HCT116 (cell line): ENCODE data around the gene CEACAM1. TPM values are rescaled to one million over a fixed set of nuclear protein-coding genes. Genes with fewer than 3 reads are reported as not detected.

ENCODE experiments used
- ATAC-seq: fragments of 200-7000 bp; cut with Tn5 transposase; 2 replicates; pipeline ENCODE4 v1.9.1; 2020; ENCODE audit warnings: mild to moderate bottlenecking, moderate library complexity
- BruUV-seq: library from RNA; stranded (reverse); fragments of 400-500 nt; replicated peaks from 2 replicates; lab custom pipeline; 2021; lab: Mats Ljungman, UMichigan
- CTCF ChIA-PET: fragments of 300-600 bp; sonication (Branson Sonifier 250); formaldehyde crosslinking; loops from one replicate; lab custom pipeline; 2021; ENCODE audit warnings: antibody characterized with exemption; lab: Charles Lee
- POLR2A ChIA-PET: fragments of 300-600, 350-600 bp; sonication (Branson Sonifier 250); formaldehyde crosslinking; loops from one replicate; lab custom pipeline; 2021; ENCODE audit warnings: antibody characterized with exemption; lab: Charles Lee
- RAD21 ChIA-PET, 2 experiments: fragments of 300-600 bp; sonication (Branson Sonifier 250); formaldehyde crosslinking; loops; one replicate each; lab custom pipeline; 2023; ENCODE audit warnings: low total read pairs in 2 of 2; ENCODE audit not compliant: uncharacterized antibody in 2 of 2, unreplicated experiment in 2 of 2, low non-redundant PET in 1 of 2; lab: Charles Lee
- DNase-seq: peaks from one replicate; pipeline ENCODE4 v3.0.0-alpha.2; 2010; ENCODE audit warnings: low read depth, low spot score
- H2AFZ ChIP-seq: fragments of 200-600 bp; shearing (Covaris generic), sonication (generic); 2 replicates; pipeline ENCODE4 v1.6.1; 2017; ENCODE audit warnings: low read depth, mixed run types, mixed read lengths, antibody characterized with exemption, low read length; ENCODE audit not compliant: poor library complexity, severe bottlenecking
- H3K27ac ChIP-seq: 2 replicates; pipeline ENCODE4 v1.5.1; 2012; ENCODE audit warnings: low read depth, low read length
- H3K27me3 ChIP-seq: fragments of 200-600 bp; sonication (generic); 2 replicates; pipeline ENCODE4 v1.6.1; 2016; ENCODE audit warnings: mixed run types, low read length, mixed read lengths; ENCODE audit not compliant: insufficient read depth
- H3K36me3 ChIP-seq, 2 experiments: fragments of 200-500 bp in 1 of 2; fragments of 200-600 bp in 1 of 2; sonication (Bioruptor generic) in 1 of 2; sonication (generic) in 1 of 2; 2 replicates each; pipeline versions ENCODE4 v1.5.1 to v1.6.1; 2014 to 2016; ENCODE audit warnings: low read length in 2 of 2, inconsistent platforms in 1 of 2, mixed read lengths in 1 of 2, mixed run types in 1 of 2; ENCODE audit not compliant: insufficient read depth in 2 of 2, control insufficient read depth in 1 of 2
- H3K4me1 ChIP-seq, 2 experiments: fragments of 200-600 bp in 1 of 2; sonication (generic) in 1 of 2; 2 replicates each; pipeline versions ENCODE4 v1.5.1 to v1.6.1; 2012 to 2017; ENCODE audit warnings: low read length in 2 of 2, inconsistent platforms in 1 of 2, mild to moderate bottlenecking in 1 of 2, mixed read lengths in 1 of 2, mixed run types in 1 of 2, moderate library complexity in 1 of 2; ENCODE audit not compliant: insufficient read depth in 2 of 2, control insufficient read depth in 1 of 2
- H3K4me2 ChIP-seq: fragments of 200-600 bp; sonication (generic); 2 replicates; pipeline ENCODE4 v1.6.1; 2017; ENCODE audit warnings: mixed run types, low read length, mixed read lengths
- H3K4me3 ChIP-seq, 2 experiments: fragments of 200-600 bp in 1 of 2; sonication (generic) in 1 of 2; replicated peaks in 1 of 2; 2 replicates each; pipeline ENCODE4 v1.5.1; 2011 to 2016; ENCODE audit warnings: low read length in 2 of 2, control low read depth in 1 of 2, low read depth in 1 of 2, mild to moderate bottlenecking in 1 of 2, mixed read lengths in 1 of 2, mixed run types in 1 of 2
- H3K79me2 ChIP-seq: fragments of 200-600 bp; sonication (generic); 2 replicates; pipeline ENCODE4 v1.6.1; 2017; ENCODE audit warnings: mild to moderate bottlenecking, mixed run types, low read length, moderate library complexity, mixed read lengths; ENCODE audit not compliant: insufficient read depth
- H3K9ac ChIP-seq: fragments of 200-600 bp; sonication (generic); 2 replicates; pipeline ENCODE4 v1.6.1; 2016; ENCODE audit warnings: low read length, mixed read lengths
- H3K9me2 ChIP-seq: fragments of 200-600 bp; sonication (generic), shearing (Covaris generic); 2 replicates; pipeline ENCODE4 v1.6.1; 2017; ENCODE audit warnings: mixed run types, mild to moderate bottlenecking, moderate library complexity; ENCODE audit not compliant: insufficient read depth
- H3K9me3 ChIP-seq, 2 experiments: fragments of 200-500 bp in 1 of 2; fragments of 200-600 bp in 1 of 2; sonication (Bioruptor generic) in 1 of 2; sonication (generic) in 1 of 2; 2 replicates each; pipeline ENCODE4 v1.6.1; 2014 to 2017; ENCODE audit warnings: low read length in 2 of 2, mixed read lengths in 2 of 2, inconsistent platforms in 1 of 2, low read depth in 1 of 2, mild to moderate bottlenecking in 1 of 2, mixed run types in 1 of 2, moderate library complexity in 1 of 2; ENCODE audit not compliant: control insufficient read depth in 1 of 2, insufficient read depth in 1 of 2
- H4K20me1 ChIP-seq: fragments of 200-600 bp; sonication (generic), shearing (Covaris generic); 2 replicates; pipeline ENCODE4 v1.6.1; 2017; ENCODE audit warnings: mixed run types, mild to moderate bottlenecking, moderate library complexity; ENCODE audit not compliant: insufficient read depth
- ELF1 ChIP-seq: IDR thresholded peaks from 2 replicates; pipeline ENCODE4 v1.6.1; 2012; ENCODE audit warnings: low read depth, borderline replicate concordance
- EZH2 ChIP-seq: fragments of 200-600 bp; sonication (generic); IDR thresholded peaks from 2 replicates; pipeline ENCODE4 v1.6.1; 2017; ENCODE audit warnings: antibody characterized with exemption, mixed run types
- JUND ChIP-seq: IDR thresholded peaks from 2 replicates; pipeline ENCODE4 v1.6.1; 2012
- MAX ChIP-seq: IDR thresholded peaks from 2 replicates; pipeline ENCODE4 v1.6.1; 2012
- POLR2A ChIP-seq: IDR thresholded peaks from 2 replicates; pipeline ENCODE4 v1.7.0; 2011; ENCODE audit warnings: borderline replicate concordance; ENCODE audit not compliant: insufficient read depth, insufficient read length; ENCODE audit errors: extremely low read depth
- POLR2AphosphoS5 ChIP-seq: IDR thresholded peaks from 2 replicates; pipeline ENCODE4 v1.6.1; 2011; ENCODE audit warnings: mild to moderate bottlenecking, low read depth, low read length, moderate library complexity
- RAD21 ChIP-seq: IDR thresholded peaks from 2 replicates; pipeline ENCODE4 v1.6.1; 2012; ENCODE audit warnings: low read depth, mild to moderate bottlenecking
- REST ChIP-seq: IDR thresholded peaks from 2 replicates; pipeline ENCODE4 v1.6.1; 2012; ENCODE audit warnings: low read depth
- SRF ChIP-seq: IDR thresholded peaks from 2 replicates; pipeline ENCODE4 v1.6.1; 2012; ENCODE audit warnings: low read depth
- ZNF274 ChIP-seq: fragments of 200-500 bp; sonication (Bioruptor generic); IDR thresholded peaks from 2 replicates; pipeline ENCODE4 v1.6.1; 2014; ENCODE audit warnings: mild to moderate bottlenecking, low read depth, low read length, inconsistent platforms
- intact Hi-C: fragments of 100-400 bp; cut with micrococcal nuclease; formaldehyde crosslinking; loops from 2 replicates; pipeline ENCODE4 v1.10.0; 2022
- total RNA-seq: library from RNA; stranded (reverse); gene quantifications from one replicate; pipeline ENCODE4 v1.2.1, GENCODE V29; 2021; ENCODE audit not compliant: unreplicated experiment

CEACAM1 gene
- total RNA-seq, 1 experiment from 2014 or later, result 1.2 TPM

- ChIA-PET POLR2A (no interaction called here), CTCF (interaction anchor here (1.4 kb wide), 1 partner anchor 10 kb away, joined by 5 read pairs; no protein-coding TSS in a partner anchor), RAD21 (no interaction called here)
- Histone ChIP-seq H3K9me3 (no peaks in the 10 kb centered on the region), H3K4me1 (no peaks in the 10 kb centered on the region), H3K27ac (no peak overlapping the region), H4K20me1 (no peaks in the 10 kb centered on the region), H3K36me3 (no peaks in the 10 kb centered on the region), H3K27me3 (peaks cover 15% of the 10 kb centered on the region), H3K9me2 (no peaks in the 10 kb centered on the region), H3K79me2 (no peaks in the 10 kb centered on the region), H3K9ac (no peak overlapping the region), H3K4me2 (no peak overlapping the region), H2AFZ (no peak overlapping the region), H3K4me3 (no peak overlapping the region)
- BruUV-seq, result no TSS peak
- TF ChIP-seq RAD21 (no peak), EZH2 (no peak), MAX (no peak), JUND (no peak), ZNF274 (no peak), SRF (no peak), ELF1 (no peak), POLR2AphosphoS5 (no peak), REST (no peak), POLR2A (no peak)
- ATAC-seq (no peak), DNase-seq (no peak)
- intact Hi-C loops, result no loop called here
Measured at GRCh38 chr19:42576241-42576640, 48.0 kb upstream of the CEACAM1 start.
